Psoas muscle (tissue), 8 donors: ENCODE data around the gene GPS1. TPM values are rescaled to one million over a fixed set of nuclear protein-coding genes. Genes with fewer than 3 reads are reported as not detected.

Experiments used
- ATAC-seq, 4 donors: fragments of 200-7000 bp; cut with Tn5 transposase; one replicate each; pipeline ENCODE4 v1.9.1; 2020; ENCODE audit warnings: moderate library complexity in 3 of 4, mild to moderate bottlenecking in 2 of 4
- DNase-seq, 2 donors: peaks; one replicate each; pipeline ENCODE4 v3.0.0-alpha.2; 2020
- H3K27ac ChIP-seq: fragments of 200-600 bp; one replicate; pipeline ENCODE4 v1.8.0; 2022
- H3K27me3 ChIP-seq, 3 donors: fragments of 200-600 bp in 1 of 3; one replicate each; pipeline versions ENCODE4 v1.6.1 to v1.8.0; 2013 to 2022; ENCODE audit warnings: low read length in 2 of 3, mild to moderate bottlenecking in 2 of 3, moderate library complexity in 1 of 3; ENCODE audit not compliant: insufficient read depth in 3 of 3
- H3K36me3 ChIP-seq, 2 donors: fragments of 200-600 bp in 1 of 2; one replicate each; pipeline versions ENCODE4 v1.6.1 to v1.8.0; 2013 to 2022; ENCODE audit warnings: low read depth in 1 of 2, mild to moderate bottlenecking in 1 of 2, moderate library complexity in 1 of 2; ENCODE audit not compliant: insufficient read depth in 1 of 2
- H3K4me1 ChIP-seq: fragments of 200-600 bp; one replicate; pipeline ENCODE4 v1.8.0; 2022
- H3K4me3 ChIP-seq: fragments of 200-600 bp; one replicate; pipeline ENCODE4 v1.8.0; 2022; ENCODE audit warnings: mild to moderate bottlenecking
- H3K9me3 ChIP-seq: fragments of 200-600 bp; one replicate; pipeline ENCODE4 v1.8.0; 2022
- CTCF ChIP-seq: fragments of 200-600 bp; IDR thresholded peaks from one replicate; pipeline ENCODE4 v1.8.0; 2022; ENCODE audit warnings: antibody characterized with exemption
- WGBS, 3 donors: extraction: QIAGEN DNeasy Blood & Tissue Kit; methylation state at CpG; one replicate each; pipeline versions ENCODE4 v1.1.6 to v1.1.7; 2013; 5-methylcytosine and 5-hydroxymethylcytosine counted together
- intact Hi-C, 2 donors: fragments of 100-400 bp; cut with DNase I; formaldehyde crosslinking; loops; one replicate each; pipeline versions ENCODE4 v1.11.0 to v1.14.2; 2022
- polyA plus RNA-seq, 3 donors: library from polyadenylated mRNA; stranded (reverse); fragments of 200-250 nt; gene quantifications; one replicate each; pipeline ENCODE4 v1.2.3, GENCODE V29; 2013
- total RNA-seq, 4 donors: library from RNA; stranded (reverse); fragmentation: NEBNext Ultra II Directional in 2 of 4; extraction: Animal tissue kit (Norgen Biotek cat#: 25700) in 2 of 4; gene quantifications; one replicate each; pipeline versions ENCODE4 v1.2.1 to v1.2.4, GENCODE V29; 2021 to 2023
- donor health status: healthy with polysubstance abuse.
- donor health status: DM: no; HTN: no; CAD: no; lungs with moderate emphysema.
- donor health status: Bipolar disorder and iron deficiency.
- donor health status: healthy.
- donor health status: DM: yes; HTN: yes; CAD: no.
- donor health status: DM: no; HTN: no; CAD: no.
- donor health status: DM: no; HTN: no; CAD: no.
- donor health status: DM: yes; HTN: yes; CAD: no.

Gene GPS1
- total and polyA plus RNA-seq, 7 donors: 87.1 to 114 (median 104) TPM

- H3K27ac ChIP-seq: no peak overlapping the region
- no peaks in the 10 kb centered on the region for H3K9me3 ChIP-seq
- 91 to 93% (median 92%) methylated on average over 18 to 19 of the region's 19 CpGs for WGBS, 3 donors
- no peak overlapping the region for H3K4me3 ChIP-seq
- no peaks in the 10 kb centered on the region for H3K27me3 ChIP-seq
- DNase-seq (peak in 1 of 2 donors; percentile 49), ATAC-seq (no peak)
- H3K36me3 ChIP-seq: peaks cover 7 to 86% of the 10 kb centered on the region in 2 donors
- intact Hi-C loops: no loop called here
- H3K4me1 ChIP-seq: no peaks in the 10 kb centered on the region
- TF ChIP-seq CTCF: no peak
These were observed 30.8 kb downstream of the GPS1 start for GRCh38 chr17:82082456-82082855.

GRCh38 chr17:82083009-82083408 is 31.3 kb downstream of the GPS1 start:
- Histone ChIP-seq H3K36me3 (peaks cover 7 to 92% of the 10 kb centered on the region in 2 donors), H3K4me3 (no peak overlapping the region), H3K27me3 (no peaks in the 10 kb centered on the region), H3K9me3 (no peaks in the 10 kb centered on the region), H3K27ac (no peak overlapping the region), H3K4me1 (no peaks in the 10 kb centered on the region)
- 91 to 96% (median 92%) methylated on average over 24 of the region's 24 CpGs for WGBS, 3 donors
- ATAC-seq (no peak), DNase-seq (no peak)
- no peak for TF ChIP-seq CTCF
- intact Hi-C loops: no loop called here

DNA sequence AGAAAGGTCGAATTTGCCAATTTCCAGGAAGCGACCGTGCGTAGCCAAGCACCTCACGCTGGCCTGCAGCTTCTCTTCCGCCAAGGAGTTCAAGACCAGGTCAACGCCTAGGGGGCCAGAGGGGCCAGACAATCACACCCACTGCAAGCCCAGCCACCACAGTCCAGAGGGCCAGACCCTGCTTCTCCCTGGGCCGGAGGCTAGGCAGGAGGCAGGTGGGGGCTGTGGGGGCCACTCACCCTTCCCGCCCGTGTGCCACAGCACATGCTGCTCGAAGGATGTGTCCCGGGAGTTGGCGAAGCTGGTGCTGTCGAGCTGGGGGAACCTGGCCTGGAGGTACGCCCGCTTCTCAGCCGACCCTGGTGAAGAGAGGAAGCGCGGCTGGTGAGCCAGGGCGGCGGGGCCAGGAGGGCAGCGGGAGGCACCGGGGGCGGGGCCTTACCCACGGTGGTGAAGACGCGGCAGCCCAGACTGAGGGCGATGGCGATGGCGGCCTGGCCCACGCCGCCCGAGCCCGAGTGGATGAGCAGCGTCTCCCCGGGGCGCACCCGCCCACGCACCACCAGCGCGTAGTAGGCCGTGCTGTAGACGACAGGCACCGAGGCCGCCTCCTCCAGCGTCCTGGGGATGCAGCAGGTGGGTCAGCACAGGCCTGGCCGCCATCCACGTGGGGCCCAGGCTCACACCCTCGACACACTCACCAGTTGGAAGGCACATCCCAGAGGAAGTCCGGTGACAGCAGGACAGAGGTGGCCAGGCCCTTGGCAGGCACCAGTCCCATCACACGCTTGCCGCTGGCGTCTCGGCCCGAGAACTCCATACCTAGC is 32.0 kb downstream of the GPS1 start:
- DNase-seq: peak in 1 of 2 donors; percentile 53
- no peak overlapping the region for H3K4me3 ChIP-seq
- intact Hi-C loops: no loop called here
- WGBS, 3 donors: 91 to 94% (median 91%) methylated on average over 53 to 55 of the region's 55 CpGs
- no peak for TF ChIP-seq CTCF
- no peaks in the 10 kb centered on the region for H3K27me3 ChIP-seq
- H3K4me1 ChIP-seq: no peaks in the 10 kb centered on the region
- no peaks in the 10 kb centered on the region for H3K9me3 ChIP-seq
- peaks cover 7 to 99% of the 10 kb centered on the region in 2 donors for H3K36me3 ChIP-seq
- no peak for ATAC-seq
- no peak overlapping the region for H3K27ac ChIP-seq

DNA sequence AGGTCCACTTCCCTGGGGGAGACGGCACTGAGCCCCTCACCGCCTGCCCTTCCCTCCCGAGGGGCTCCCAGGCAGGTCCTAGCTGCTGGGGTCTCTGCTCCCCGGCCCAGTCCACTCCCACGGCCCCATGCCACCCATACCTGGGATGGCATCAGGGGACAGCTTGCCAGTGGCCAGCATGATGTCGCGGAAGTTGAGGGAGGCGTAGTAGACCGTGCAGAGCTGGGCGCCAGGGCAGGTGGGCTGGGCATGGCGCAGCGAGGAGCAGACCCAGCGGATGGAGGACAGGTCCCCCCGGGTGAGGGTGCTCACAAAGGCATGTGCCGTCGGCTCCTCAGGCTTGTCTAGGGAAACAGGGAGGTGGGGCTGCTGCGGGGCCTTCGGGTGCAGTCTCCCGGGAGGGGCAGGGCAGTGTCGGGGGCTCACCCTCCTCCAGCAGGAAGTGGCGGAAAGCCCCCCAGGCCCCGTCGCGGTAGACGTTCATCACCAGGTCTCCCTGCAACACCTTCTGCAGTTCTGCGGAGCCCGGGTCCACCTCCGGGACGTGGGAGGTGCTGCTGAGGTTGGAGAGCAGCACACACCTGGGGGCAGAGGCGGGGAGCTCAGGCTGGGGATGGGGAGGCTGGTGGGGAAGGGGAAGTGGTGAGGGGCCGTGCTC is 32.8 kb downstream of the GPS1 start:
- H3K36me3 ChIP-seq: peaks cover 7 to 100% of the 10 kb centered on the region in 2 donors
- no peaks in the 10 kb centered on the region for H3K27me3 ChIP-seq
- ATAC-seq: no peak
- WGBS, 3 donors: 88 to 93% (median 92%) methylated on average over 26 to 31 of the region's 31 CpGs
- no peak overlapping the region for H3K27ac ChIP-seq
- no peak overlapping the region for H3K4me3 ChIP-seq
- intact Hi-C loops: no loop called here
- peak in 1 of 2 donors; percentile 44 for DNase-seq
- H3K9me3 ChIP-seq: no peaks in the 10 kb centered on the region
- H3K4me1 ChIP-seq: no peaks in the 10 kb centered on the region
- TF ChIP-seq CTCF: no peak
